A172 (cell line): ENCODE data around the gene CMTM2. TPM values are rescaled to one million over a fixed set of nuclear protein-coding genes. Genes with fewer than 3 reads are reported as not detected.
"Not testable (repeated sequence)": the region's sequence is repeated elsewhere in the genome, so short reads cannot be mapped to it uniquely, and the experiment has no call there.

Source experiments
- DNase-seq: peaks from one replicate; pipeline ENCODE4 v3.0.0-alpha.2; 2015; ENCODE audit warnings: low spot score
- total RNA-seq: library from RNA; depleted of rRNA; stranded (reverse); fragments of >200 nt; shearing (Covaris generic); gene quantifications from 2 replicates; pipeline ENCODE4 v1.2.3, GENCODE V29; 2014; rRNA removed

The CMTM2 gene
- total RNA-seq, 1 experiment from 2014 or later = not detected

DNA sequence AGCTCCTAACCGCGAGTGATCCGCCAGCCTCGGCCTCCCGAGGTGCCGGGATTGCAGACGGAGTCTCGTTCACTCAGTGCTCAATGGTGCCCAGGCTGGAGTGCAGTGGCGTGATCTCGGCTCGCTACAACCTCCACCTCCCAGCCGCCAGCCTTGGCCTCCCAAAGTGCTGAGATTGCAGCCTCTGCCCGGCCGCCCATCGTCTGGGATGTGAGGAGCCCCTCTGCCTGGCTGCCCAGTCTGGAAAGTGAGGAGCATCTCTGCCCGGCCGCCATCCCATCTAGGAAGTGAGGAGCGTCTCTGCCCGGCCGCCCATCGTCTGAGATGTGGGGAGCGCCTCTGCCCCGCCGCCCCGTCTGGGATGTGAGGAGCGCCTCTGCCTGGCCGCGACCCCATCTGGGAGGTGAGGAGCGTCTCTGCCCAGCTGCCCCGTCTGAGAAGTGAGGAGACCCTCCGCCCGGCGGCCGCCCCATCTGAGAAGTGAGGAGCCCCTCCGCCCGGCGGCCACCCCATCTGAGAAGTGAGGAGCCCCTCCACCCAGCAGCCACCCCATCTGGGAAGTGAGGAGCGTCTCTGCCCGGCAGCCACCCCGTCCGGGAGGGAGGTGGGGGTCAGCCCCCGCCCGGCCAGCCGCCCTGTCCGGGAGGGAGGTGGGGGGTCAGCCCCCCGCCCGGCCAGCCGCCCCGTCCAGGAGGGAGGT, 51.4 kb downstream of the CMTM2 start:
- not testable (repeated sequence) for DNase-seq

DNA sequence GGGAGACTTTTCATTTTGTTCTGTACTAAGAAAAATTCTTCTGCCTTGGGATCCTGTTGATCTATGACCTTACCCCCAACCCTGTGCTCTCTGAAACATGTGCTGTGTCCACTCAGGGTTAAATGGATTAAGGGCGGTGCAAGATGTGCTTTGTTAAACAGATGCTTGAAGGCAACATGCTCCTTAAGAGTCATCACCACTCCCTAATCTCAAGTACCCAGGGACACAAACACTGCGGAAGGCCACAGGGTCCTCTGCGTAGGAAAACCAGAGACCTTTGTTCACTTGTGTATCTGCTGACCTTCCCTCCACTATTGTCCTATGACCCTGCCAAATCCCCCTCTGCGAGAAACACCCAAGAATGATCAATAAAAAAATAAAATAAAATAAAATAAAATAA, 52.3 kb downstream of the CMTM2 start:
- DNase-seq = not testable (repeated sequence)

DNA sequence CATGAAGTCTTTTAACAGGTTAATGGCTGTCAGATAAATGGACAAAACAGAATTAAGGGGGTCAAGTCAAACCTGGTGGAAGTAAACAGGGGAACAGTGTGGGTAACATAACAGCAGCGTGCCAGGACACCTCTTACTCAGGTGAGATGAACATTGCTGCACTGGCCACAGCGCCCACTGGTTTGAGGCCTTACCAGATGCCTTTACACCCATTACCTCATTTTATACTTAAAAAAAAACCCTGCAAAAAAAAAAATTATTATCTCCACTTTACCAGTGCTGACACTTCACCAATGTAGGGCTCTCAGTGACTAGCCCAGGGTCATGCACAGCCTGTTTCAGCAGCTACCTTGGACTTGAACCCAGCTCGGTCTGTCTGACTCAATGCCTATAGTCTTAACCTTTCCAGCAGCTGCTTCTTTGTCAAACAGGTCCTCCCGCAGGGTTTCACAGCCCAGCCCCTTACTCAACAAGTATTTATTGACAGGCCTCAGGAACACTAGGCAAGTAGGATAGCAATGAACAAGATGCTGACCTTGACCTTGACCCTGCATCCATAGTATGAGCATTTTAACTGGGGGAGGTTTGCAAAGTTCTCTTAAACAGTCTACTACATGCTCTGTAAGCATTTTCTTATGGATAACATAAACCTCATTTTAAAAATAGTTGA, 55.4 kb downstream of the CMTM2 start:
- no peak for DNase-seq

DNA sequence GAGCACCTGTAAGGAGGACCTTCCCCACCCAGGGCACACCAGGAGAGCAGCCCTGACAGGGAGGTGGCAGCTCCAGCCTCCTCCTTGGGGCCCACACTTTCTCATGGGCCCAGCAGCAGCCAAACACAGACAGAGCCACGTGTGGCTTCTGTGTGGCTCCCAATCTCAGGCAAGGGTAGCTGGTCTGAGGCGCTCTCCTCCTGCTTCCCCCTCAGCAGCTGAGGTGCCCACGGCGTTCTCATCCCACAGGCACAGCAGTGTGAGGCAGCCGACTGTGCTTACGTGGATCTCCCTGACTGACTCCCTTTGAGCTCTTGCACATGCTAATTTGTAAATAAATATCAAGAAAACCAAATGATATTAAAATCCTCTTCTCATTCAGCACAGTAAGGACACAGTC, 56.1 kb downstream of the CMTM2 start:
- no peak for DNase-seq

DNA sequence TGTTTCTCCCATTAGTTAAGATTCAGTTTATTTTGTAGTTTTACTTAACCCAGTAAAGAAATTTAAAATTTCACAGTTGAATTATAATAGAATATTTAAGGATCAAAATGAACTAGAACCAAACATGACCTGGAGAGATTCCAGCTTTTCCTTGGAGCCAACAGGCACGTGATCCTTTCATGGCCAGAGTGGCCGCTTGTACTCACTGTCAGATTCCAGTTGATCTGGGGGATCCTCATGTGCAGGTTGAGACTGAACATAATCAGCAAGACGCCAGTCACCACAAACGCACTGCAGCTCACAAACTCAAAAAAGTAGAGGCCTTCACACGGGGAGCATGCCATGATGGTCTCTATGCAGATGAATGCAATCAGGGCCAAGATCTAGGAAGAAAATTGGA, 56.9 kb downstream of the CMTM2 start:
- no peak for DNase-seq

DNA sequence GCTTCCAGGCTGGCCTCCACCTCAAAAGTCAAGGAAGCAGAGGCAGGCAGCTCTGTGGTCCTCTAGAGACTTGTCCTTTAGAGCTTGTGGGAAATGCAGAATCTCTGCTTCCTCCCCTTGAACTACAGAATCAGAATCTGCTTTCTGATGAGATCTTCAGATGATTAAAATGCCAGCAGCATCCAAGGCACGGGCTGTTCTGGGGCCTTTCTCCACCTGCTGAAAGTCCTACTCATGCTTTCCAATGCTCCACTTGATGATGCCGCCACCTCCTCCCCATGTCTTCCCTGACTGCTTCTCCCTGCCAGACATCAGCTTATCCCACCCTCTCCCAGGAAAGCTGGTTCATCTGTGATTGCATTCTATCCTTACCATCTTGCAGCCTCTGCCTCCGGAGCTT, 58.5 kb downstream of the CMTM2 start:
- DNase-seq = no peak

Other genes starting within 250 kb of the CMTM2 start
- 0.29 TPM in 1 of 2 replicates, not detected in the other for gene CDH5, start 212.8 kb upstream of the CMTM2 start, total RNA-seq
- 0.91 and 1.7 TPM in 2 replicates for gene BEAN1, start 152.2 kb upstream of the CMTM2 start, total RNA-seq
- gene TK2, start 29.3 kb upstream of the CMTM2 start, total RNA-seq = 31.9 and 35.0 TPM in 2 replicates
- 180 and 186 TPM in 2 replicates for gene CKLF, start 26.9 kb upstream of the CMTM2 start, total RNA-seq
- 1.1 and 1.3 TPM in 2 replicates for gene CMTM1, start 13.0 kb upstream of the CMTM2 start, total RNA-seq
- gene CMTM3, start 25.2 kb downstream of the CMTM2 start, total RNA-seq = 48.2 and 53.7 TPM in 2 replicates
- 34.8 and 35.0 TPM in 2 replicates for gene CMTM4, start 117.3 kb downstream of the CMTM2 start, total RNA-seq
- gene DYNC1LI2, start 172.1 kb downstream of the CMTM2 start, total RNA-seq = 57.1 and 59.0 TPM in 2 replicates
- gene TERB1, start 222.1 kb downstream of the CMTM2 start, total RNA-seq = 0.07 TPM in 1 of 2 replicates, not detected in the other